Stimulated activated CD8-positive, alpha-beta memory T cell treated with anti-CD3 and anti-CD28 coated beads, Interleukin-15, amount 100 ng/mL, for 1 hour (primary cell): ENCODE results near the gene MARCHF6.
"Not testable (repeated sequence)": the region's sequence is repeated elsewhere in the genome, so short reads cannot be mapped to it uniquely, and the experiment has no call there.

Experiments
- DNase-seq: peaks from one replicate; pipeline ENCODE4 v3.0.0-alpha.2; 2020; ENCODE audit warnings: low read depth

The MARCHF6 gene

GRCh38 chr5:10353241-10354047, at the start of gene MARCHF6:
MARCHF6 (plus strand) TSS chr5:10353695; CDS start chr5:10353899, 204 bp downstream.
- DNase-seq: peak; percentile 93

GRCh38 chr5:10303699-10304170, 49.8 kb upstream of the MARCHF6 start:
- no peak for DNase-seq

GRCh38 chr5:10304932-10305331, 48.6 kb upstream of the MARCHF6 start:
- DNase-seq: no peak

GRCh38 chr5:10306114-10306513, 47.4 kb upstream of the MARCHF6 start:
- DNase-seq: no peak

GRCh38 chr5:10306806-10307205, 46.7 kb upstream of the MARCHF6 start:
- no peak for DNase-seq

- DNase-seq: no peak
These were observed 46.0 kb upstream of the MARCHF6 start, which contains the start of gene CMBL for GRCh38 chr5:10307206-10308148. CMBL (minus strand) TSS chr5:10307902; CDS start chr5:10290762, 17,140 bp downstream.

- no peak for DNase-seq
These were observed 44.7 kb upstream of the MARCHF6 start for GRCh38 chr5:10308844-10309243.

- no peak for DNase-seq
These were observed 43.3 kb upstream of the MARCHF6 start for GRCh38 chr5:10310066-10310779.

GRCh38 chr5:10310835-10311570, 42.5 kb upstream of the MARCHF6 start:
- not testable (repeated sequence) for DNase-seq

GRCh38 chr5:10311595-10312425, 41.7 kb upstream of the MARCHF6 start:
- DNase-seq: no peak

- no peak for DNase-seq
These were observed 38.3 kb upstream of the MARCHF6 start for GRCh38 chr5:10315201-10315600.

- DNase-seq: no peak
These were observed 37.5 kb upstream of the MARCHF6 start for GRCh38 chr5:10315824-10316509.

- no peak for DNase-seq
These were observed 35.4 kb upstream of the MARCHF6 start for GRCh38 chr5:10317825-10318682.

- DNase-seq: no peak
These were observed 34.2 kb upstream of the MARCHF6 start for GRCh38 chr5:10319202-10319851.

GRCh38 chr5:10320793-10321192, 32.7 kb upstream of the MARCHF6 start:
- no peak for DNase-seq

- no peak for DNase-seq
These were observed 31.6 kb upstream of the MARCHF6 start for GRCh38 chr5:10321882-10322281.

- no peak for DNase-seq
These were observed 29.7 kb upstream of the MARCHF6 start for GRCh38 chr5:10323588-10324488.
